HFF-Myc (cell line): Measurements from ENCODE around the gene SLC19A2.

Source experiments
- DNase-seq: peaks from one replicate; pipeline ENCODE4 v3.0.0-alpha.2; 2011; ENCODE audit warnings: low read depth; ENCODE audit errors: extremely low read depth
- H3K4me3 ChIP-seq: replicated peaks from 2 replicates; pipeline ENCODE4 v1.5.1; 2011; ENCODE audit warnings: low read depth, mild to moderate bottlenecking, control low read depth, low read length
- TF ChIP-seq, protein P1 (sequence below): IDR thresholded peaks from 2 replicates; pipeline ENCODE4 v1.5.1; 2012; ENCODE audit warnings: mild to moderate bottlenecking, low read depth, low read length, control low read depth; ENCODE audit errors: missing control alignments

Gene SLC19A2

DNA sequence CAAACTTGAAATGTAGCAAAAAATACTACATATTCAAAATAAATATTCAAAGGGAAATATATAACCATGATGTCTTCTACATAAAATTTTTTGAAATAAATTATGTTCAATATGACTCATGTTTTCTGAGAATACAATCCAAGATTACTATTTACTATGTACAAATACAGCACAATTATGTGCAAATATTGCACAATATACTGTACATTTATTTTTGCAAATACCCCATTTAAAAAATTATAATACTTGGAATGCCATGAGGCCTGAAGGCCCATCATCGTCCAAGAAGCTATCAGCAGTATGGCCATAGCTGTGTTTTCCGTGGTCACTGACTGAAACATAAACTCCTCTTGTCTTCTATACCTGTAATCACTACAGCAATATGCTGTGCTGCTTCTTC is 70.8 kb downstream of the SLC19A2 start:
- TF ChIP-seq, protein P1, sequence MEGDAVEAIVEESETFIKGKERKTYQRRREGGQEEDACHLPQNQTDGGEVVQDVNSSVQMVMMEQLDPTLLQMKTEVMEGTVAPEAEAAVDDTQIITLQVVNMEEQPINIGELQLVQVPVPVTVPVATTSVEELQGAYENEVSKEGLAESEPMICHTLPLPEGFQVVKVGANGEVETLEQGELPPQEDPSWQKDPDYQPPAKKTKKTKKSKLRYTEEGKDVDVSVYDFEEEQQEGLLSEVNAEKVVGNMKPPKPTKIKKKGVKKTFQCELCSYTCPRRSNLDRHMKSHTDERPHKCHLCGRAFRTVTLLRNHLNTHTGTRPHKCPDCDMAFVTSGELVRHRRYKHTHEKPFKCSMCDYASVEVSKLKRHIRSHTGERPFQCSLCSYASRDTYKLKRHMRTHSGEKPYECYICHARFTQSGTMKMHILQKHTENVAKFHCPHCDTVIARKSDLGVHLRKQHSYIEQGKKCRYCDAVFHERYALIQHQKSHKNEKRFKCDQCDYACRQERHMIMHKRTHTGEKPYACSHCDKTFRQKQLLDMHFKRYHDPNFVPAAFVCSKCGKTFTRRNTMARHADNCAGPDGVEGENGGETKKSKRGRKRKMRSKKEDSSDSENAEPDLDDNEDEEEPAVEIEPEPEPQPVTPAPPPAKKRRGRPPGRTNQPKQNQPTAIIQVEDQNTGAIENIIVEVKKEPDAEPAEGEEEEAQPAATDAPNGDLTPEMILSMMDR, result no peak
- no peak for DNase-seq

More for the DNA sequence above, 70.8 kb downstream of the SLC19A2 start:
- H3K4me3 ChIP-seq, result no peak overlapping the region
